Mesenteric fat pad (tissue), 1 donor: ENCODE data around the gene PPAT. TPM values are rescaled to one million over a fixed set of nuclear protein-coding genes. Genes with fewer than 3 reads are reported as not detected.
"Not testable (repeated sequence)": the region's sequence is repeated elsewhere in the genome, so short reads cannot be mapped to it uniquely, and the experiment has no call there.

Source experiments
- DNase-seq: peaks from one replicate; pipeline ENCODE4 v3.0.0-alpha.2; 2020; ENCODE audit warnings: low spot score
- long read RNA-seq: library from polyadenylated mRNA; unstranded; transcript quantifications from one replicate; pipeline ENCODE4 v2.0.0, GENCODE V29; 2020
- total RNA-seq: library from RNA; stranded (reverse); fragmentation: NEBNext Ultra II Directional; extraction: Animal tissue kit (Norgen Biotek cat#: 25700); gene quantifications from one replicate; pipeline ENCODE4 v1.2.1, GENCODE V29; 2021
- donor health status: DM: yes; HTN: yes; CAD: no.

Gene PPAT
- 4.8 TPM for total RNA-seq
- long read RNA-seq, transcript PPAT-201 (11 exons, 3,682 nt): major isoform, 15 of 18 reads
- long read RNA-seq, partial matches to known transcripts: 1 of 18 reads
- long read RNA-seq, other reads (novel, unspliced or antisense): 2 of 18 reads

DNA sequence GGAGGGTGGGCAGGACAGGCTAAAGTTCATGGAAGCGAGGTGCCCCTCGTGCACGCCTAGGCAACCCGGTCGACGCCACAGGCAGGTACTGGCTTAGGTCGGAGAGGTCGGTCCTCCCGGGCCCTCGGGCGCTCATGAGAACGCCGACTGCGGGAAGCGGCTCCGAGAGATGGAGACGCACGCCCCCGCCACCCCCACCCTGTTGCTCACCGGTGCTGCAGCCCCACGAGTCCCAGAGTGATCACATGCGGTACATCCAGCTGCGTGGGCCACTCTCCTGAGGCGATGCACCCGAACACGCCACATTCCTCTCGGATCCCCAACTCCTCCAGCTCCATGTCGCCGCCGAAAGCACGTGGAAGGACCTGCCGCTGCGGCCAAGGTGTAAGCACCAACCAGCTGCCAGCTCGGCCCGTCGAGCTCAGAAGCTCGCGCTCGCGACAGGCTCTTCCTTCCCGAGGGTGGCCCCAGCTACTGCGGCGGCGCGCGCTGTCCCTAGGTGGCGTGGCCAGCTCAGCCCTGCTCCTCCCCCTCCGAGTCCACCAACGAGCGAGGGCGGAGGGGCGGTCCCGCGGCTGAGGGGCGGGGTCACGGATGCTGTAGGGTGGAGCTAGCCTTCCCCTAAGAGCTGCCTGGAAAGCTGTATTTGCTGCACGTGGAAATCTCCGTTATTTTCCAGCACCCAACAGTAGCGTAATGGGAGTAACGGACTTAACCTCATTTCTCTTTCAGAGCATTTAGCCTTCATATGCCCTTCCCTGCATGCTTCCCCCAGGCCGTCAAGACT is at the start of gene PPAT:
TSS of gene PPAT (minus strand) at position 476 of the 787 bp plus-strand sequence. CDS start at position 338, 138 bp downstream.
- DNase-seq: peak; percentile 99

DNA sequence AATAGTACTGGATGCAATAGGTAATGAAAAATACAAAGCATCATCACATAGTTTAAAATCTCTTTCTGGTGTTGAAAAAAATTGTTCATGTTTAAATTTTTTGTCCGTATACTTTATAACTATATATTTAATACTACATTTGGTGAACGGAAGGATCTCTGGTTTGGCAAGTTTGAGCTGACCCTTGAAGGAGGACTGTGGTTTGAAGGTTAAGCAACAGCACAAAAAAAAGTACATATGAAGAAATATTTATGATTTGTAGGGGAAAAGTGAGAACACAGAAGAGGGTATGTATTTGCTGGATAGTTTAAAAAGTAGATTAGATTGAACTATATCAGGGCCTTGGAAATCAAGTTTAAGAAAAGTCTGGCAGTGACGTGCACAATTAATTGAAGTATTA is 45.3 kb upstream of the PPAT start:
- DNase-seq: no peak

DNA sequence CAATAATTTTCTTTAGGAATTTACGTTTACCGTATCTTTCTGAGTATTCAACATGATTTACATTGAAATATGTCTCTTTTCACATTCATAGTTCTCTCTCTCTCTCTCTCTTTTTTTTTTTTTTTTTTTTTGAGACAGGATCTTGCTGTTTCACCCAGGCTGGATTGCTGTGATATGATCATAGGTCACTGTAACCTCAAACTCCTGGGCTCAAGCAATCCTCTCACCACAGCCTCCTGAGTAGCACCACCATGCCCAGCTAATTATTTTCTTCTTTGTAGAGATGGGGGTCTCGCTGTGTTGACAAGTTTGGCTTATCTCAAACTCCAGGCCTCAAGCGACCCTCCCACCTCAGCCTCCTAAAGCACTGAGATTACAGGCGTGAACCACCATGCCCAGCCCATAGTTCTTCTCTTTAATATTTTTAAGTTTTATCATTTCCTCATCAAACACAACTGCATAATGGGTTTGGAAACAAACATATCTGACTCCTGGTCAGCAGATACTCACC is 41.8 kb upstream of the PPAT start:
- DNase-seq: no peak

DNA sequence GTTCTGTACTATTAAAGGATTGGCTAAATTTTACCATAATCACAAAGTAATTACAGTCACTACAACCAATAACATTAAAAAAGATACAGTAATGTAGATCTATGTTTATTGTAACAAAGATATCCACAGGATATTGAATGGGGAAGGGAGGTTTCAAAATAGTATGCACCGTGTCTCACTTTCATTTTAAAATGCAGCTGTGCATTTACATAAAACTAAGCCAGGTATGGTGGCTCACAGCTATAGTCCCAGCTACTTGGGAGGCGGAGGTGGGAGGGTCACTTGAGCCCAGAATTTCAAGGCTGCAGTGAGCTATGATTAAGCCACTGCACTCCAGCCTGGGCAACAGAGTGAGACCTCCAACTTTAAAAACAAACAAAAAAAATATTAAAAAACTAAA is 40.5 kb upstream of the PPAT start:
- DNase-seq: no peak

DNA sequence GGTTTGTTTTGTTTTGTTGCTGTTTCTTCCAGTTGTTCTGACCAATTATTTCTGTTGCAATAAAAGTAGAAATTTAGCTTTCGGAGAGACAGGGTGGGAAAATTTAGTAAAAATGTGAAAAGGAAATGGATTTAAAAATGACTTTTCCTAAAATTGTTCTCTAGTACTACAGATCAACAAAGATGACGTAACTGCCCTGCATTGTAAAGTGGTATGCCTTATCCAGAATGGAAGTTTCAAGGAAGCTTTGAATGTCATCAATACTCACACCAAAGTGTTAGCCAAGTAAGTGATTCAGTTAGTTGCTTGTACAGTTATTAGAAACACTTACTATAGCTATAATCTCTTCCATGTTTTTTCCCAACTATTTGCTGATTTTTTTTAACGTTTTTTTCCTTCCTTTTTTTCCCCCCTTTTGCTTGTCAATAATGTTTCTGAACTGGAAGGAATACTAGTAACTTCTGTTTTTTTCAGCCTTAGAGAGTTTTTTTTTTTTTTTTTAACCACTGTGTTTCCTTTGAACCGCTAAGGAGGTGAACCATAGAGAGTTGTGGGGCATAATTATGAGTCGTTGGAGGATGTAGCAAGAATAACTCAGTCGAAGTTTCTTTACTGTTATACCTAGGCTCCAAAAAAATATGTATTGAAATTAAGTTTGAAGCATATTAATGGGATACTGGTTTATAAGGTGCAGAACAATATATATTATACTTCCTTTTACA is 34.2 kb upstream of the PPAT start:
- no peak for DNase-seq

DNA sequence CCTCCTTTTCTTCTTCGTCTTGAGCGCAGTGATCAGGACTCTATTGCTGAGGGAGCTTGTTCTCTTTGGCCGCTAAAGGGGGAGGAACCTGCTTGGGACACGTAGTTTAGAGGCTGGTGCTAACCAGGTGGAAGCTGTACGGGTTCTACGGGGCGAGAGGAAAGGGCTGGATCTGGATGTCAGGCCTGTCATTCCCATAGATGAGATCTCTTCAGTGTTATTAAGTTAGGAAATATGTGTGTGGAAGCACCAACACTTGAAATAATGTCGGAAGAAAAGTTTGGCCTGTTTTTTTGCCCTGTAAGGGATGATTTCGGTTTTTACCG is 32.6 kb upstream of the PPAT start:
- no peak for DNase-seq

DNA sequence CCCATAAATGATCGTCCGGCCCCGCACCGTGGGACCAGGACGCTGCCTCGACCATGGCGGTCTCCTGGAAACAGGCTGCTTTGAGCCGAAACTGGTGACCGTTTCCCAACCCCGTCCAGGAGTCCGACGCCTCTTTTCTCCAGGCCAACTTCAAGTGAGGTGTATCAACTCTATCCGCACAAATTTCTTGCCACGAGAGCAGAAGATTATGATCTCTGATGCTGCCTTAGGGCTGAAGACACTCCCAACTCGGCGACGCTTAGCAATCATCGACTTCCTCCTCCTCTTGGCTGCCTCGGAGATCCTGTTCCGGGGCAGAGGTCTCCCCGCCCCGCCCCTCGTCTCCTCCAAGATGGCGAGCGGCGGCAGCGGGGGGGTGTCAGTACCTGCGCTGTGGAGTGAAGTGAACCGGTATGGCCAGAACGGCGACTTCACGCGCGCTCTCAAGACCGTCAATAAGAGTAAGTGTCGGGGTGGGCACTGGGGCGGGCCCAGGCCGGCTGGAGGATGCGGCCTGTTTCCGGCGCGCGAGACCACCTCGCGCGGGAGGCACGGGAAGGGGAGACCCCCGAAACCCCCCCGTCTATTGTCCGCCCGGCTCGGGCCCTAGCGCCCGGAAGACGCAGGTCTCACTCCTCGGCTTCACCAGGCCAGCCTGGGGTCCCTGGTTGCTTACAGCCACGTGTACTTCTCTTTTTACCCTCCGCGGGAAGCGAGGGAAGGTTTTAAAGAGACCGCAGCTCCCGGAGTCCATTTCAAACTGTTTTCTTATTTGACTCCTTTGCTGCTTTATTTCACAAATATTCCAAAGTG is 32.1 kb upstream of the PPAT start, which contains the start of gene SRP72:
TSS of gene SRP72 (plus strand) at position 334 of the 813 bp plus-strand sequence. CDS start at position 353, 19 bp downstream.
- DNase-seq: peak; percentile 93

DNA sequence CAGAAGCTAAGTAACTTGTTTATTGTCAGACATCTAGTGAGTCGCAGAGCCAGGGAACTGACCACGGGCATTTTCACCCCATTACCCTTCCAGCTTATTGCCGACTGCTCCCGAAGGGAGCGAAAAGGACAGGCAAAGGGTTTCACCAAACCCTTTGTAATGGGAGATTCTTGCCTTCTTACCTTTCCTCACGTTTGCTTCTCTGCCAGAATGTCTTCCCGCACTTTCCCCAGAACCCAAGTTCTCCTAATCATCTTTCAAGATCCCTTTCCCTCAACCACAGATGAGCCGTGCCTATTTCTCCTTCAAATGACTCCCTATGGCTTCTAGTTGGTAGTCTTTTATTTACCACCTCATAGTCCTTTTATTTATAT is 31.5 kb upstream of the PPAT start:
- no peak for DNase-seq

DNA sequence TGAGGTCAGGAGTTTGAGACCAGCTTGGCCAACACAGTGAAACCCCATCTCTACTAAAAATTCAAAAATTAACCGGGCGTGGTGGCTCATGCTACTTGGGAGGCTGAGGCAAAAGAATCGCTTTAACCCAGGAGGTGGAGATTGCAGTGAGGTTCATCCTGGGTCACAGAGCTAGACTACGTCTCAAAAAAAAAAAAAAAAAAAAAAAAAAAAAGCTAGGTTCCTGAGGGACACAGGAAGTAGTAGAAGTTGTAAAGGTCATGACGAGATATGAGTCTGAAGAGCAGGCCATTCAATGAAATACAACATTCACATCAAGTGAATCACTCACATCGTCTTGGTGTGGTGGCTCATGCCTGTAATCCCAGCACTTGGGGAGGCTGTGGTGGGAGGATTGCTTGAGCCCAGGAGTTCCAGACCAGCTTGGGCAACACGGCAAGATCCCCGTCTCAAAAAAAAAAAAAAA is 30.9 kb upstream of the PPAT start:
- not testable (repeated sequence) for DNase-seq

DNA sequence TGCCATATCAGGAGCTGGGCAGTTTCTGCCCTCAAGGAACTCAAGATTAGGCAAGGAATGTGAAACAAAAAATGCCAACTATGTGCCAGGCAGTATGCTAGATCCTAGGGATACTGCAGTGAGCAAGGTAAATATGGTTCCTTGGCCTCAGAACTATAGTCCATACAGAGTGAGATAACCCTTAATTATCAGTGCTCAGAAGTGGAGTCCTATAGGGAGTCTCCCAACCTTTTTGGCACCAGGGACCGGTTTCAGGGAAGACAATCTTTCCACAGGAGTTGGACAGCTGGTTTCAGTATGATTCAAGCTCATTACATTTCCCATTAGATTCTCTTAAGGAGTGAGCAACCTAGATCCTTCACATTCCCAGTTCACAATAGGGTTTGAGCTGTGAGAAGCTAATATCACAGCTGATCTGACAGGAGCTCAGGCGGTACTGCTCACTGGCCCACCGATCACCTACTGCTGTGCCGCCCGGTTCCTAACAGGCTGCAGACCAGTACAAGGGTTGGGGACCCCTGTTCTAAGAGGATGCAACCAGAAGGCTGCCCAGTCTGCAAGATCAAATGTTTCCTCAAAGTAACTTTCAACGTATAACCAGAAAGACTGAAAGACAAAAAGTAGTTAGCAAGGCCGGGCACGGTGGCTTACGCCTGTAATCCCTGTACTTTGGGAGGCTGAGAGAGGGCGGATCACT is 30.3 kb upstream of the PPAT start:
- no peak for DNase-seq

DNA sequence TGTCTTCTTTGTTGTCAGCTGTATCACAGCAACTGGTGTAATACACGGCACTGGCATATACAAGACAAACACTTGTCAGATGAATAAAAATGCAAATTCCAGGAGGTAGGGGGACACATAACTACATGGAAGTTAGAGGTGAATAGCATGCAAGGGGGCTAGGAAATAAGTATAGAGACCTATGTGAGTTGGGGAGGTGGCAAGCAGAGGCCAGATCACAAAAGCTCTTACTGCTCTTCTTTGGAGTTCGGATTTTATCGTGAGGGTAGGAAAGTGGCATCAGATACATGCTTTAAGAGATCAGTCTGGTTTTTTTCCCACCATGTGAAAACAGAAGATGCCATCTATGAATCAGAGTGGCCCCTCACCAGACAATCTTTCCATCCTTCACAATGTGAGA is 29.2 kb upstream of the PPAT start:
- no peak for DNase-seq

DNA sequence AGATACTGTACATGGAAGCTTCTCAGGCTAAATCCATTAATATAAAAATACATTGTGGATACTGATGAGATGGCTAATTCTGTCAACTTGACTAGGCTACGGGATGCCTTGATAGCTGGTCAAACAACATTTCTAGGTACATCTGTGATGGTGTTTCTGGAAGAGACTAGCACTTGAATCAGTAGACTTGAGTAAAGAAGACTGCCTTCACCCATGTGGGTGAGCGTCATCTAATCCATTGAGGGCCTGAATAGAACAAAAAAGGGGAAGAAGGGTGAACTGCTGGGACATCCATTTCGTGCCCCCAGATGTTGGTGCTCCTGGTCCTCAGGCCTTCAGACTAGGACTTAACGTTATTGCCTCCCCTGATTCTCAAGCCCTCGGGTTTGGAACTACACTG is 28.3 kb upstream of the PPAT start:
- no peak for DNase-seq

DNA sequence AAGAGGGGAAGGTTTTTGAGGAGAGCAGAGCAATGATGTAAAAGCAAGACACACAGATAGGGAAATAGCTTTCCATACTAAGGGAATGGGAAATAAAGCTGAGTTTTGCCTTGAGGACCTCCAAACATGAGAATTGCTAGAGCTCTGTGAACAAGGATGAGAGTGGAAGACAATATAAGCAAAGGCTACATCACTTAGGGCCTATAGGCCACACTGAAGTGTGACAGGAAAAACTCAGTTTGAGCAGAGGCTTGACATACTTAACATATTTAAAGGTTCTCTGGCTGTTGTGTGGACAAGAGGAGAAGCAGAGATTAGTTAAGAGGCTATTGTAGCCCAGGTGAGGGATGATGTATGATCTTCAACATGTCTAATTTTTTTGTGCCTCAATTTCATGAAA is 26.7 kb upstream of the PPAT start:
- no peak for DNase-seq

DNA sequence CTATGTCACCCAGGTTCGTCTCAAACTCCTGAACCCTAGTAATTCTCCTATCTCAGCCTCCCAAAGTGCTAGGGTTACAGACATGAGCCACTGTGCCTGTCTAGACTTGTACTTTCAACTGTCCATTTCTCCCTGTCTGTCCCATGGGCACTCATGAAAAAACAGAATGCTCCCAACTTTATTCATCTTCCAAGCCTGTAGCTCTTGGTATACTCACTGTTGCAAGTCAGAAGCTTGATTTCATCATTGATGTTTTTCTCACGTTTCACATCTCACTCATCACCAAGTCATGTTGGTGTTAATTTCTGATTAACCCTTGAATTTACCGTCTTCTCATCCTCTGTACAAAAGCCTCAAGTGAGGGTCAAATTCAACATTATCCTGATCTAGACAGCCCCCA is 24.7 kb upstream of the PPAT start:
- no peak for DNase-seq

DNA sequence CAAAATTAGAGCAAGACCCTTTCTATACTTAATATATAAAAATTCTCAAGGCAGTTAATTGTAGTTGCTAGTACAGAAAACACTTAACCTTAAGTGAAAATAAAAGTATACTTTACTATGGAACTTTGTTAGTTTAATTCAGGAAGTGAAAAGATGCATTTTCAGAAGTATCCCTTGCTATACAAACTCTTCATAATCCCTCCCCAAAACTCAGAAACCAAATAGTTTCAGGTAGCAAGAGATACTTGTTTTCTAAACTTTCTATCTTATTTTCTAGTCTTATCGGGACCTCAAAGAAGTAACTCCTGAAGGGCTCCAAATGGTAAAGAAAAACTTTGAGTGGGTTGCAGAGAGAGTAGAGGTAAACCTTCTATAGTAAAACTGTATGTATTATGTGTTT is 14.9 kb upstream of the PPAT start:
- DNase-seq: no peak

DNA sequence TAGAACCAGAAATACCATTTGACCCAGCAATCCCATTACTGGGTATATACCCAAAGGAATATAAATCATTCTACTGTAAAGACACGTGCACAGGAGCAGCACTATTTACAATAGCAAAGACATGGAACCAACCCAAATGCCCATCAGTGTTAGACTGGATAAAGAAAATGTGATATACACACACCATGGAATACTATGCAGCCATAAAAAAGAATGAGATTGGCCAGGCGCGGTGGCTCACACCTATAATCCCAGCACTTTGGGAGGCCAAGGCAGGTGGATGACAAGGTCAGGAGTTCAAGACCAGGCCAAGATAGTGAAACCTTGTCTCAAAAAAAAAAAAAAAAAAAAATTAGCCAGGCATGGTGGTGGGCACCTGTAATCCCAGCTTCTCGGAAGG is 14.1 kb upstream of the PPAT start:
- DNase-seq: not testable (repeated sequence)

DNA sequence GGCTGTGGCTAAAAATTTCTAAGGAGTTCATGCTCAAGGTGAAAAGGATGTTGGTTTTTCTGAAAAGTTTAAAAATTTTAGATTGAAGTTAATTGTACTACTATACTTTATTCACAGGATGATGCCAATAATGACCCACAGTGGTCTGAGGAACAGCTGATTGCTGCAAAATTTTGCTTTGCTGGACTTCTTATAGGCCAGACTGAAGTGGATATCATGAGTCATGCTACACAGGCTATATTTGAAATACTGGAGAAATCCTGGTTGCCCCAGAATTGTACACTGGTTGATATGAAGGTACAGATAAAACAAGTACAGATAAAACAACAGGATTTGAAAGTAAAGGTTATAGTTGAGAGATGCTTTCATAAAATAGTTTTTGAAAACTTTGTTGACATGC is 12.9 kb upstream of the PPAT start:
- DNase-seq: no peak

DNA sequence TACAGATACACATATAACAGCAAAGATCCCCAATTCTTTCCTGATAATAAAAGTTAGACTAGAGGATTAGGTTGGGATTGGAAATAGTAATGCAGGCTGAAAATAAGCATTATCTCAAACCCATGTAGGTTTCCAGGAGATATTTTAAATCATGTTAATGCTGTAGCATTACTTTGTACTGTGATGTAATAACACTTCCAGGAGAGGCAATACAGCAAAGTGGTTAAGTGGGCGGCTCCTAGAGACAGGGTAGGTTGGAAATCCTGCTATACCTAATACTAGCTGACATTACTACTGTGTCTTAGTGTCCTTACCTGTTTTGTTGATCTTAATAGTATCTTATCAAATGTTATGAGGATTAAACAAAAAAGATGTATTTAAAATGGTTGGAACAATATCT is 10.3 kb upstream of the PPAT start:
- DNase-seq: no peak

DNA sequence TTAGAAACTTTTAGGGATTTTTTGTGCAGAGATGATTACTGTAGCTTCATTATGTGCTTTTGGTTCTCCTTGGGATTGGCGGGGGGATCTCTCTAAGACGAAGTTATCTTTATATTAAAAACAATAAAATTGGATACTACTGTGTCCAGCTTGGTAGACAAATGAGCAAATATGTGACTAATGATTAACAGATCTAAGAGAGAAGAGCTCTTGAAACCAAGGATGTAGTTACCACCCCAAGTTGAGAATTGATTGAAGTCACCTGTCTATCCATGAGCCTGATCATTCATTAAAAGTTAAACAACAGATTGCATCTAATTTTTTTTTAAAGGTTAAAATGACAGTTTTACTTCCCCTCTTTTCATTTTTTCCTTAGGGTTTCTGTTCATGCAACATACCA is 9.3 kb upstream of the PPAT start:
- DNase-seq: no peak

DNA sequence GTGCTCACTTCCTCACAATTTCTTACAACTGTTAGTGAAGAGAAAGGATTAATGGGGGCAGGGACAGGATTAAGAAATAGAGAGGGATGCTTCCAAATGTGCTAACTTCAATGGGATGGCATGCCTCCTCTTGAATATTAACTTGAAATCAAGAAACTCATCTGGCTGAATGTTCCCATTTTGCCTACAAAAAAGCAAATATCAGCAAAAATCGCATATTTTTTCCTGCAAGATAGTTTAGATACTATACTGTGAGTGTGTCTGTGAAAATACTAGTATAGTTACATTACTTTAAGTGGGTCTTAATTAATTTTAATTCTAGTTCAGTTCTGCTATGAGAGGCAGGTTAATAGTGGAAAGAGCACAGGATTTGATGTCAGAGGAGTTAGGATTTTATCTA is 5.6 kb upstream of the PPAT start:
- DNase-seq: no peak

DNA sequence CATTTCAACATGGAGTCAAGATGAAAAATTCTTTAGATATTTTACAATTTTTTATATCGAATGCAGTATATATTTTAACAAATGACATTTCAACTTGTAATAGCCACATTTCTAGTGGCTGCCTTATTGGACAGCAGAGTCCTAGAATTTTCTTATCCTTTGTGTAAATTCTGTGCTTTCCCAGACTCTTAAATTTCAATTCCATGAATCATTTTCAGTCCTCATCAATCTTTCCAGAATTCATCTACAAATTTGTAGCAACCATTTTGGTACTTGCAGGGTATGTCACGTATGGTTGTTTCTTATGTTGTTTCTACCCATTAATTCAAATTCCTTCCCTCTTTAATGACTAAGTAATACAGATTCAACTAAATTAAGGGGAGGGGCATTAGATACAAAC is 3.4 kb upstream of the PPAT start:
- DNase-seq: no peak
